Activated CD8-positive, alpha-beta T cell treated with anti-CD3 and anti-CD28 coated beads for 36 hours (primary cell): ENCODE data around the gene CWC15. TPM values are rescaled to one million over a fixed set of nuclear protein-coding genes. Genes with fewer than 3 reads are reported as not detected.

Experiments used
- ATAC-seq: fragments of 200-7000 bp; cut with Tn5 transposase; one replicate; pipeline ENCODE4 v1.10.0; 2021; ENCODE audit warnings: mild to moderate bottlenecking, moderate library complexity
- CTCF ChIA-PET: fragments of 350-600 bp; sonication (Branson Sonifier 250); formaldehyde crosslinking; loops from one replicate; lab custom pipeline; 2021; ENCODE audit warnings: antibody characterized with exemption; lab: Charles Lee
- POLR2A ChIA-PET: fragments of 350-600 bp; sonication (Branson Sonifier 250); formaldehyde crosslinking; loops from one replicate; lab custom pipeline; 2021; ENCODE audit warnings: antibody characterized with exemption; lab: Charles Lee
- DNase-seq: peaks from one replicate; pipeline ENCODE4 v3.0.0-alpha.2; 2020
- H3K27ac Mint-ChIP-seq: one replicate; pipeline ENCODE4 v1.8.0; 2021; ENCODE audit warnings: mild to moderate bottlenecking, mixed read lengths
- H3K27me3 Mint-ChIP-seq: one replicate; pipeline ENCODE4 v1.8.0; 2021; ENCODE audit warnings: mixed read lengths
- H3K36me3 Mint-ChIP-seq: one replicate; pipeline ENCODE4 v1.8.0; 2021; ENCODE audit warnings: low read depth, mixed read lengths
- H3K4me1 Mint-ChIP-seq: one replicate; pipeline ENCODE4 v1.8.0; 2021; ENCODE audit warnings: low read depth, mixed read lengths
- H3K4me3 Mint-ChIP-seq: one replicate; pipeline ENCODE4 v1.8.0; 2021; ENCODE audit warnings: mild to moderate bottlenecking, moderate library complexity, mixed read lengths
- H3K9me3 Mint-ChIP-seq: one replicate; pipeline ENCODE4 v1.8.0; 2021; ENCODE audit warnings: mixed read lengths
- intact Hi-C: fragments of 100-400 bp; cut with micrococcal nuclease; formaldehyde crosslinking; loops from one replicate; pipeline ENCODE4 v1.10.0; 2022
- total RNA-seq, 2 experiments: library from RNA; stranded (reverse); gene quantifications; one replicate each; pipeline ENCODE4 v1.2.3, GENCODE V29; 2021
- TF ChIP-seq, protein P1 (sequence below): fragments of 200-600 bp; IDR thresholded peaks from one replicate; pipeline ENCODE4 v1.8.0; 2022; ENCODE audit warnings: antibody characterized with exemption, mild to moderate bottlenecking

Gene CWC15
- total RNA-seq, 2 experiments from 2014 or later = 72.5 to 76.4 TPM

DNA sequence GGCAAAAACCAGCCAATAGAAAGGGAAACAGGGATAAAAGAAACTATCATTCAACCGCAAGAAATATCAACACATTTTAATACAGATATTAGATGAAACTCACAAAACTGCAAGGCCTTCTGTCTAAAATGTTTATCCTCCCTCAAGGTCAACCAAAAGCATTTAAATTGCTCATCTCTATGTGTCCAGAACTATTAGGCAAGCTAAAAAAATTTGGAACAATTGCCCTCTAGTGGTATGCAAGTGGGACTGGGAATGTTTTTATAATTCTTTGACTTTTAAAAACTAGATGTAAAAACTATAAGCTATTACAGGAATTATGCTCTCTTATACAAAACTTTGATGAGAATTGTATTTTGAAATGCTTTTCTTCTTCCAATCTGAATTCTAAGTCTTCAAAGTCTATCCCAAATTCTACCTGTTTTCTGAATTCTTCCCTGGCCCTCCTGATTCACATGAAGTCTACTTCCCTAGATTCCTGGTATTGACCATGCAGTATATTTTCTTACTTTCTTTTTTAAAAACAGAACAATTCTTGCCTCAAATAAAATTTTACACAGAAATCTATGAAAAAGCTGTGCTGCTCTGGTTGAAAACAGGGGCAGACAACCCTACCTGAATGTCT lies 4.9 kb downstream of the CWC15 start:
- peaks cover 15% of the 10 kb centered on the region for H3K4me1 Mint-ChIP-seq
- H3K27ac Mint-ChIP-seq = no peak overlapping the region
- no peaks in the 10 kb centered on the region for H3K9me3 Mint-ChIP-seq
- ATAC-seq (no peak), DNase-seq (no peak)
- H3K36me3 Mint-ChIP-seq = peaks cover 52% of the 10 kb centered on the region
- H3K27me3 Mint-ChIP-seq = no peaks in the 10 kb centered on the region
- TF ChIP-seq, protein P1, sequence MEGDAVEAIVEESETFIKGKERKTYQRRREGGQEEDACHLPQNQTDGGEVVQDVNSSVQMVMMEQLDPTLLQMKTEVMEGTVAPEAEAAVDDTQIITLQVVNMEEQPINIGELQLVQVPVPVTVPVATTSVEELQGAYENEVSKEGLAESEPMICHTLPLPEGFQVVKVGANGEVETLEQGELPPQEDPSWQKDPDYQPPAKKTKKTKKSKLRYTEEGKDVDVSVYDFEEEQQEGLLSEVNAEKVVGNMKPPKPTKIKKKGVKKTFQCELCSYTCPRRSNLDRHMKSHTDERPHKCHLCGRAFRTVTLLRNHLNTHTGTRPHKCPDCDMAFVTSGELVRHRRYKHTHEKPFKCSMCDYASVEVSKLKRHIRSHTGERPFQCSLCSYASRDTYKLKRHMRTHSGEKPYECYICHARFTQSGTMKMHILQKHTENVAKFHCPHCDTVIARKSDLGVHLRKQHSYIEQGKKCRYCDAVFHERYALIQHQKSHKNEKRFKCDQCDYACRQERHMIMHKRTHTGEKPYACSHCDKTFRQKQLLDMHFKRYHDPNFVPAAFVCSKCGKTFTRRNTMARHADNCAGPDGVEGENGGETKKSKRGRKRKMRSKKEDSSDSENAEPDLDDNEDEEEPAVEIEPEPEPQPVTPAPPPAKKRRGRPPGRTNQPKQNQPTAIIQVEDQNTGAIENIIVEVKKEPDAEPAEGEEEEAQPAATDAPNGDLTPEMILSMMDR = peak; percentile 36
- no peak overlapping the region for H3K4me3 Mint-ChIP-seq
- ChIA-PET CTCF (interaction anchor here (0.7 to 1.1 kb wide), 3 partner anchors 10 to 112 kb away, joined by 3 to 4 read pairs (median 4); no protein-coding TSS in a partner anchor), POLR2A (no interaction called here)
- intact Hi-C loops = no loop called here

DNA sequence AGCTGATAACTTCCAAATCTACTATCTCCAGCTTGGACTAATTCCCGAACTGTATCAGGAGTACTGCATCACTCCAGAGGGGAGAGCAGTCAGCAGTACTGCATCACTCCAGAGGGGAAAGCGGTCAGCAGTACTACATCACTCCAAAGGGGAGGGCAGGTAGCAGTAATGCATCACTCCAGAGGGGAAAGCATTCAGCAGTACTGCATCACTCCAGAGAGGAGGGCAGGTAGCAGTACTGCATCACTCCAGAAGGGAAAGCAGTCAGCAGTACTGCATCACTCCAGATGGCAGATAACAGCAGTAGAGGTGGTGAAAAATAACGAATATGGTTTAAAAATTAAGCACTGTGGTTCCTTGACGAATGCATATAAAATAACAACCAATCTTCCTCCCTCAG lies 8.4 kb downstream of the CWC15 start:
- Mint-ChIP-seq H3K27me3 (no peaks in the 10 kb centered on the region), H3K27ac (no peak overlapping the region), H3K4me1 (peaks cover 4% of the 10 kb centered on the region), H3K4me3 (no peak overlapping the region), H3K36me3 (peaks cover 44% of the 10 kb centered on the region), H3K9me3 (no peaks in the 10 kb centered on the region)
- ChIA-PET POLR2A (interaction anchor here (1.2 kb wide), 1 partner anchor 193 kb away, joined by 3 read pairs; no protein-coding TSS in a partner anchor), CTCF (no interaction called here)
- no peak for DNase-seq
- ATAC-seq = peak; percentile 49
- intact Hi-C loops = no loop called here
- TF ChIP-seq, protein P1 = no peak

DNA sequence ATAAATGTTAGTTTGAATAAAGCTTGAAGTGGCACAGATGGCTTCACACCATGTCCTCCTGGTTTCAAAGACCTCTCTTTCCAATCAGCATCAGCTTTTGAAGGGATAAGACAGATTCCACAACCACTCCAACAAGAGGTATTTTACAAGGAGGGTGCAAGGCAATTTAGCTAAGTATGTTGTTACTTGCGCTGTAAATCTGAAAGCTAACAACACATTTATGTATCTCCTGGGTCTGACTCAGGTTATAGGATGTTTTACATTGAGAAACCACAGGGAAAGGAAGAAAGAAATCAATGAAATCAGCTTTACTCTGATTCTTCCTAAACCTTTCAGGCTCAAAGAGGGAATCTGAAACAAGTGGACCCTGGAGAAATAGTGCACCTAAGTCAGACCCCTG lies 12.1 kb downstream of the CWC15 start:
- Mint-ChIP-seq H3K4me1 (no peaks in the 10 kb centered on the region), H3K9me3 (no peaks in the 10 kb centered on the region), H3K4me3 (no peak overlapping the region), H3K27ac (no peak overlapping the region), H3K36me3 (peaks cover 27% of the 10 kb centered on the region), H3K27me3 (no peaks in the 10 kb centered on the region)
- DNase-seq = no peak
- no peak for ATAC-seq
- intact Hi-C loops = no loop called here
- ChIA-PET CTCF (interaction anchor here (0.8 to 1.5 kb wide), 2 partner anchors 9 to 33 kb away, joined by 3 to 4 read pairs; no protein-coding TSS in a partner anchor), POLR2A (interaction anchor here (1.1 to 1.3 kb wide), 2 partner anchors 12 to 130 kb away, joined by 3 to 5 read pairs; partner anchors contain the start of genes CWC15 and KDM4D)
- TF ChIP-seq, protein P1 = no peak

DNA sequence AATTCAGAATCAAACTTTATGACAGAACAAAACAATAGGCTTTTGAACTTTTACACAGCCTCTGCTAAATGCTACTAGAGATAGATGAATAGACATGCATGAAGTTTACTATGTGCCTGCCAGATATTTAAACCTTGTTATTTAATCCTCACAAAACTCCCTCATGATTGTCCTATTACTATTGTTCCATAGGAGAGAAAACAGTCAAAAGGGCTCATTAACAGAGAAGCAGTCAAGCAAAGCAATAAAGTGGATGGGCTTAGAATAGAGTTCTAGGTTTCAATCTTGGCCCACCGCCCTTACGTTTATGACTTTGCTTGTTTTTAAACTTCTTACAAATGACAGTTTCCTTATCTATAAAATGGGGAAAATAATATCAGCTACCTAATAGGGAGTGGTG lies 12.9 kb downstream of the CWC15 start:
- Mint-ChIP-seq H3K4me1 (no peaks in the 10 kb centered on the region), H3K27me3 (no peaks in the 10 kb centered on the region), H3K27ac (no peak overlapping the region), H3K36me3 (peaks cover 21% of the 10 kb centered on the region), H3K4me3 (no peak overlapping the region), H3K9me3 (no peaks in the 10 kb centered on the region)
- no peak for ATAC-seq
- ChIA-PET CTCF (no interaction called here), POLR2A (interaction anchor here (1.1 to 3.6 kb wide), 3 partner anchors 13 to 130 kb away, joined by 3 to 12 read pairs (median 5); partner anchors contain the start of genes CWC15 and KDM4D)
- intact Hi-C loops = no loop called here
- no peak for DNase-seq
- TF ChIP-seq, protein P1 = no peak

GRCh38 chr11:94959179-94959578 lies 14.2 kb downstream of the CWC15 start:
- Mint-ChIP-seq H3K4me3 (no peak overlapping the region), H3K36me3 (peaks cover 10% of the 10 kb centered on the region), H3K4me1 (no peaks in the 10 kb centered on the region), H3K27me3 (no peaks in the 10 kb centered on the region), H3K27ac (peak overlapping the region; percentile 19), H3K9me3 (no peaks in the 10 kb centered on the region)
- CTCF ChIA-PET = interaction anchor here (1.5 kb wide), 1 partner anchor 9 kb away, joined by 4 read pairs; no protein-coding TSS in a partner anchor
- POLR2A ChIA-PET = interaction anchor here (3.6 kb wide), 1 partner anchor 14 kb away, joined by 12 read pairs; the partner anchor contains the start of genes CWC15 and KDM4D
- TF ChIP-seq, protein P1 = no peak
- intact Hi-C loops = no loop called here
- DNase-seq = no peak
- ATAC-seq = no peak
